Mucosa of stomach (tissue), 1 donor: Measurements from ENCODE around the gene INPP4A.

Experiments used
- H3K27me3 ChIP-seq: one replicate; pipeline ENCODE4 v1.7.0; 2013; ENCODE audit warnings: mild to moderate bottlenecking, low read length; ENCODE audit not compliant: control insufficient read depth, insufficient read depth
- H3K36me3 ChIP-seq: one replicate; pipeline ENCODE4 v1.7.0; 2013; ENCODE audit warnings: low read length; ENCODE audit not compliant: control insufficient read depth, insufficient read depth
- H3K4me1 ChIP-seq: one replicate; pipeline ENCODE4 v1.7.0; 2013; ENCODE audit warnings: mild to moderate bottlenecking, low read length; ENCODE audit not compliant: control insufficient read depth, insufficient read depth
- H3K4me3 ChIP-seq: one replicate; pipeline ENCODE4 v1.7.0; 2013; ENCODE audit warnings: low read length
- H3K9ac ChIP-seq: one replicate; pipeline ENCODE4 v1.7.0; 2013; ENCODE audit warnings: mild to moderate bottlenecking, low read length, moderate library complexity
- H3K9me3 ChIP-seq: one replicate; pipeline ENCODE4 v1.7.0; 2013; ENCODE audit warnings: mild to moderate bottlenecking, low read length, moderate library complexity; ENCODE audit not compliant: control insufficient read depth
- donor health status: Pancreatic carcinoma.

The INPP4A gene

DNA sequence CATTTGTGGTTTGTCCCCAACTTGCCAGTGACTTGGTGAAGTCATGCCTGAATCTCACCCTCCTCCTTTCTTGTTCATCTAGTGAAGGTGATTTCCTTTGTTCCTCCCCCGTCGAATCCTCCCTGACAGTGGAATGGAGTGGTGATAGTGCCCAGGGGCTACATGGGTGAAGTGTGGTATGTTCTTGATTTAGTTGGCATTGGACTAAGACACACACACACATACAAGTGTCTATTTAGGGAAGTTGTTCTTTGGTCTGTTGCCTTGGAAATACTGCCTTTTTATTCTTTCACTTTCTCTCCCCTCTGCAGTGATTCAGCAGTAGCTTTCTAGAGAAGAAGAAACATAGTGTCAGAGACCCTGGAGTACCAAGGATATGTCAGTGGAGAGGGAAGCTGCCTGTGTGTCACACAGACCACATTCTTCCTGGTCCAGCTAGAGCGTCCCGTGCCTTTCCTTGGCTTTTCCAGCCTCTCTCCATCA is 10.9 kb downstream of the INPP4A start:
- Histone ChIP-seq H3K9ac (no peak overlapping the region), H3K4me1 (peaks cover 32% of the 10 kb centered on the region), H3K27me3 (no peaks in the 10 kb centered on the region), H3K36me3 (no peaks in the 10 kb centered on the region), H3K9me3 (no peaks in the 10 kb centered on the region), H3K4me3 (no peak overlapping the region)

DNA sequence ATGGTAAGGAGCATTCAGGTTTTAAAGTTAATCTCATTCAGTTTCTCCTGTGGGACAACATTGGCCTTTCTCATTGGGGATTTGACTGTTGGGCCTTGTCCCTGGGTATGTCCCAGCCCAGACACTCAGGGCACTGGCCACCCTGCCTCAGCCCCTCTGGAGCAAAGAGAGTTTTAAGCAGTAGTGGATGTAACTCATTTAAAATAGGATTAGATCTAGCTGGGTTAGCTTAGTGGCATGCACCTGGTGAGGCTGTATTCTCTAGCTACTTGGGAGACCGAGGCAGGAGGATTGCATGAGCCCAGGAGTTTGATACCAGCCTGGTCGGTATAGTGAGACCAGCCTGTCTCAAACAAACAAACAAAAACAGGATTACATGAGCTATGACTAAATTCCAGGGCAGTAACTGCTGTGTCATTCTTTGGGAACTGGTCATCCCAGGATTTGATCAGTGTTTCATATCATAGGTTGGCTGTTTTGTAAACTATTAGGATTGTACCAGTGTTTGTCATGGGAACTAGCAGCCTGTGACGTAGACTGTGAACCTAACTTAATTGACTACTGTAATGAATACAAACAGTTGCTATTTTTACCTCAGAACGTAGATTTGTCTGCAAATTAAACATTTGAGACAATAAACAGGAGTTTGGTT is 12.5 kb downstream of the INPP4A start:
- Histone ChIP-seq H3K4me1 (peaks cover 32% of the 10 kb centered on the region), H3K36me3 (no peaks in the 10 kb centered on the region), H3K4me3 (no peak overlapping the region), H3K9ac (no peak overlapping the region), H3K9me3 (no peaks in the 10 kb centered on the region), H3K27me3 (no peaks in the 10 kb centered on the region)

DNA sequence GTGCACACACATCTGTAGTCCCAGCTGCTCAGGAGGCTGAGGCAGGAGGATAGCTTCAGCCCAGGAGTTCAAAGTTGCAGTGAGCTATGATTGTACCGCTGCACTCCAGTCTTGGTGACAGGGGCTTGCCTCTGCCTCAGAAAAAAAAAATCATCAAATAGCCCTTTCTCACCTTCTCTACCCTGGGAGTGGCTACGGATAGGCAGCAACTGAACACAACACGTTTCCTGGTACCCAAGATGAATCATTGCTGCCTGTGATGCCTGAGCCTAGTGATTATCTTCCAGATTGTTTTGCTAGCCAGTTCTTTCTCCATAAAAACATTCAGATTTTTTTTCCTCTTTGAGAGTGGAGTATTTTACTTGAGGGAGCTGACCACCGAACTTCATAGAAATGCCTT is 13.5 kb downstream of the INPP4A start:
- peaks cover 32% of the 10 kb centered on the region for H3K4me1 ChIP-seq
- H3K36me3 ChIP-seq = no peaks in the 10 kb centered on the region
- H3K27me3 ChIP-seq = no peaks in the 10 kb centered on the region

DNA sequence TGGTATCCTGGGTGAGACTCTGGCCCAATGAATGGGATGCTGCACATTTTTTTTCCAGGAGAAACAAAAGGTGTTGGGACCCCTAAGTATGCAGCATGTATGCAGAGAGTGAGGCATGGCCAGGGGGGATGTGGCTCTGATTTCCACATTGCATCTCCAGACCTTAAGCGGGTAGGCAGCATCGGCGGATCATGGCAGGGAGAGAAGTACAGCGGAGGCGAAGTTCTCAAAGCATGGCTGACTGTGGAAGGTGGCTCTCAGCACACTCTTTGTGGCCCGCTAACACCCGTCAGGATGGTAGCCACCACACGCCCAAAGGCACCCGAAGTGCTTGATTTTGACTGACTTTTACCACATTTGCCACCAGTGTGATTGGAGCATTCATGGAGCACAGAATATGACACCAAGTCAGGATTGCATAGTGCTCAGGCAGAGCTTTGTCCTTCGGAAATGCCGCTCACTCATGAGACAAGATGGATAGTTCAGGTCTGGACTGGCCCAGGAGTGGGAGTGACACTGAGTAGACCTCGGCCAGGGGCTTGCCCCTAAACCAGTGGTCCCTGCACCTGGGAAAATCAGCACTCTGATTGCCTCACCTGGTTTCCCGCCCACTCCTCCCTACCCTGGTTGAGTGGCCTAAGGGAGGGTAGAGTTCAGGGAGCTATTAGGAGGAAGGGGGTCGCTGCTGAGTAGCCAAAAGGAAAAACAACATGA is 14.2 kb downstream of the INPP4A start:
- no peak overlapping the region for H3K4me3 ChIP-seq
- no peaks in the 10 kb centered on the region for H3K27me3 ChIP-seq
- no peaks in the 10 kb centered on the region for H3K36me3 ChIP-seq
- H3K9me3 ChIP-seq = no peaks in the 10 kb centered on the region
- no peak overlapping the region for H3K9ac ChIP-seq
- peaks cover 32% of the 10 kb centered on the region for H3K4me1 ChIP-seq

More for the DNA sequence above, 13.5 kb downstream of the INPP4A start:
- no peaks in the 10 kb centered on the region for H3K9me3 ChIP-seq
- H3K4me3 ChIP-seq = no peak overlapping the region
- no peak overlapping the region for H3K9ac ChIP-seq

DNA sequence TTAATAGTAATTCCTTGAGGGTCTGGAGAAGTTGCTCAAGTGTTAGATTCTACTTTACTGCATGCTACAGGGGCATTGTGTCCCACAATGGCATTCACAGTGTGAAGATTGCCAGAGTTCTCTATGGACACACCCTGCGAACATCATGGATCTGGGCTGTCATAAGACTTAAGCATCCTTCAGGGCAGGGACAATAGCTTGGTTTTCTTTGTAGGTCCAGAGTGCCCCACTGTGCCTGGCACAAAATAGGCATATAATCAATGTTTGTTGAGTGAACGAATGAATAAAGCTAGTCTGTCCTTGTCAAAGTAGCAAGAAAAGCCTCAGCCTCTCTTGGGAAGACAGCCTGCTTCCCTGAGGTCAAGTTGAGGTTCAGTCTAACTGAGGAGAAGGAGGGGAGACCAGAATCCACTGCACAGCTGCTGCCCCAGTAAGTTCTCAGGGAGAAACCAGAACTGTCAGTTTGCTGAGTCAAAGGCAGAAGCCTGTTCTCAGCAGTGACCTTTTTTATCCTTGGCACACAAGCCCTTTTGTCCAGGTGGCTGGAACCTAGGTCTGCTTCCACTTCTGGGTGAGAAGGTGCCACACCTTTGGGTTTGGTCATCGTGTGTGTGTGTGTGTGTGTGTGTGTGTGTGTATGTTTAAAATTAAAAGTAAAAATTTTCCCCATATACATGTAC is 15.0 kb downstream of the INPP4A start:
- H3K9ac ChIP-seq = no peak overlapping the region
- H3K4me3 ChIP-seq = no peak overlapping the region
- peaks cover 26% of the 10 kb centered on the region for H3K4me1 ChIP-seq
- no peaks in the 10 kb centered on the region for H3K9me3 ChIP-seq
- H3K27me3 ChIP-seq = no peaks in the 10 kb centered on the region
- H3K36me3 ChIP-seq = no peaks in the 10 kb centered on the region

DNA sequence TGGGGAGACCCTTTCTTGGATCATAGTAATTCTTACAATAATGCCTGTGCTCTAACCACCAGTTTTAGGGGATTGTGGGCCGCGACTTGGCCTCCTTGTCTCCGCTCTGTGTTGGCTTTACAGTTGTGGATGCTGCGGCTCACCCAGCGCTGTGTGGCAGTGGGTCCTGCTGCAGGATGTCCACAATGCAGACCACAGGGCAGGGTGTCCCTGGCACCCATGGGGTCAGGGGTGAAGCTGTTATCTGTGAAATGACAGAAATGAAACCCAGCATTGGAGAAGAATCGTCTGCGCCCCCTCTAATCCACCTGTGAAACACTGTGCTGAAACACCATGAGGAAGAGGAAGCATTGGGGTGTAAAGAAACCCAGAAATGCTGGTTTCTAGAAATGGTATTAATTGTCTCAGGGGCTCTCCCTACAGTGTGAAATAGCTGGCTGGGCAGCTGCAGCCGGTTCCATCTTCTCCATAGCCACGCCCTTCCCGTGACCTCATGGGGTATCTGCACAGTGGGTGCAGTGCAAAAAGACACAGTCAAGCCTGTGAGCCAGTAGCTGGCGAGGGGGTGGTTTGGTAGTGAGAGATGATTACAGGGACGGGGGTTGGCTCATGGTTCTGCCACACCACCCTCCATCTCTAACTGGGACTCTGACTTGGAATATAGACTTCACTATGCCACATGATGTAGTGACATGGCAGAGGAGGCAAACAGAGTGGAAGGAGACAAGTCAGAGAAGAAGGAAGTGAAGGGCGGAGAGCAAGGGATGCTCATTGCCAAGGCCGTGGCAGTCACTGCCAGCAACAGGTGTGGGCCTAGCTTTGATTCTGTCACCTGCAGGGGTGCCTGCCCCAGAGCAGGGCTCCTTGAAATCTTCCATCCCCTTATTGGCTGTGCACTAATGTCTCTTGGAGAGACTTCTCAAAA is 16.2 kb downstream of the INPP4A start:
- Histone ChIP-seq H3K4me1 (peaks cover 21% of the 10 kb centered on the region), H3K9me3 (no peaks in the 10 kb centered on the region), H3K27me3 (no peaks in the 10 kb centered on the region), H3K9ac (no peak overlapping the region), H3K4me3 (no peak overlapping the region), H3K36me3 (no peaks in the 10 kb centered on the region)

DNA sequence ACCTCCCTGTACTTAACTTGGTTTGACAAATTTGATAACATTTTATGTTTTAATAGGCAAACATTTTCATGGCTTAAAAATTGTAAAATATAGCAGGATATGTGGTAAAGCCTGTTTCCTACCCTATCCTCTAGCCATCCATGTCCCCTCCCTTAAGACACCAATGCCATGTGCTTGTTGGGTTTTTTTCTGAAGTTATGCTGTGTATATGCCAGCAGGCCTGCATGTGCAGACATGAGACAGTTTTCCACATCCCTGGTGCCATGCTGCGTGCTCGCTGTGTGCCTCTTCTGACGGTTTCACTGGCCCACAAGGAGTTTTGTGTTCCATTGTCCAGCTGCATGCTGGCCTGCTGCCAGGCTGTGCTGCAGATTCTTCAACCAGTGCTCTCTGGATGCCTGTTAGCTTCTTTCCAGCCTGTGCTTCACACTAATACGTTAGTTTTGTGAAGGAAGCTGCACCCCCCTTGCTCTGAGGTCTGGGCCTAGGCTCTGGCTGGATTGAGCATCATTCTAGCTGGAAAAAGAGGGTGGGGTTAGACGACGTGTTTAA is 16.9 kb downstream of the INPP4A start:
- no peaks in the 10 kb centered on the region for H3K27me3 ChIP-seq
- no peaks in the 10 kb centered on the region for H3K9me3 ChIP-seq
- no peak overlapping the region for H3K9ac ChIP-seq
- no peaks in the 10 kb centered on the region for H3K36me3 ChIP-seq
- H3K4me3 ChIP-seq = no peak overlapping the region
- peaks cover 28% of the 10 kb centered on the region for H3K4me1 ChIP-seq

DNA sequence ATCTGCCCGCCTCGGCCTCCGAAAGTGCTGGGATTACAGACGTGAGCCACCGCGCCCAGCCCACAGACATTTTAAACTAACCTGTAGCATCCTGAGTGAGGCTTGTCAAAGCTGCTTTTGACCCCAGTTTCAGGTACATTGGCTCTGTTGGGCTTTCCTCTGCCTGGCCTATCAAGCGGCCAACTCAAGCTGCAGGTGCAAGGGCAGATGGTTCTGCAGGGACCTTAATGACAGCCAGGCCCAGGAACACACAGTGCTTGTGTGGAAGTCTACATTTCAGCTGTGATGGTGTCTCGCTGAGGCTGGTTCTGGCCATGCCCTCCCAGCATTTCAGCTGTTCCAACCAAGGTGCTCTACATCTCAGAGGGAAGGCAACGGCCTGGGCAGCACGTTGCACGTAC is 18.4 kb downstream of the INPP4A start:
- H3K4me1 ChIP-seq = peaks cover 28% of the 10 kb centered on the region
- no peak overlapping the region for H3K9ac ChIP-seq
- H3K36me3 ChIP-seq = no peaks in the 10 kb centered on the region
- no peaks in the 10 kb centered on the region for H3K27me3 ChIP-seq
- no peaks in the 10 kb centered on the region for H3K9me3 ChIP-seq
- H3K4me3 ChIP-seq = no peak overlapping the region

DNA sequence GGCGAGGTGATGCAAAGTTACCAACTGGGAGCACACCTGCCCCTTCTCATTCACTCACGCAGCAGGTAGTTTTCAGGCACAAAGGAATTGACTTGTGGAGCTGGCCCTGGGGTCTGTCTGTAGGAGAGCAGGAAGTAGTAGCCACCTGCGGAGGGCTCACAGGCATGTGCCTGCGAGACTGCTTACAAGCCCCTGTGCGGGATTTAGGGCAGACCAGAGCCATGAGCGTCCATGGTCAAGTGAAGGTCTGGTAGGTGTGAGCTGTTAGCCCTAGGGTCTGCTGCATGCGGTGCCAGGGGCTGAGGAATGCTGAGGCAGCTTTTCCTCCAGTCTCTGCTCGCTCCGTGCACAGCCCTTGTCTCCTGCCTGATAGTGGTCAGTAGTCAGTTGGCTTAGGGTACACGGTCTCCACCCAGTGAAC is 18.9 kb downstream of the INPP4A start:
- Histone ChIP-seq H3K4me3 (no peak overlapping the region), H3K9me3 (no peaks in the 10 kb centered on the region), H3K4me1 (peaks cover 28% of the 10 kb centered on the region), H3K27me3 (no peaks in the 10 kb centered on the region), H3K9ac (no peak overlapping the region), H3K36me3 (no peaks in the 10 kb centered on the region)

DNA sequence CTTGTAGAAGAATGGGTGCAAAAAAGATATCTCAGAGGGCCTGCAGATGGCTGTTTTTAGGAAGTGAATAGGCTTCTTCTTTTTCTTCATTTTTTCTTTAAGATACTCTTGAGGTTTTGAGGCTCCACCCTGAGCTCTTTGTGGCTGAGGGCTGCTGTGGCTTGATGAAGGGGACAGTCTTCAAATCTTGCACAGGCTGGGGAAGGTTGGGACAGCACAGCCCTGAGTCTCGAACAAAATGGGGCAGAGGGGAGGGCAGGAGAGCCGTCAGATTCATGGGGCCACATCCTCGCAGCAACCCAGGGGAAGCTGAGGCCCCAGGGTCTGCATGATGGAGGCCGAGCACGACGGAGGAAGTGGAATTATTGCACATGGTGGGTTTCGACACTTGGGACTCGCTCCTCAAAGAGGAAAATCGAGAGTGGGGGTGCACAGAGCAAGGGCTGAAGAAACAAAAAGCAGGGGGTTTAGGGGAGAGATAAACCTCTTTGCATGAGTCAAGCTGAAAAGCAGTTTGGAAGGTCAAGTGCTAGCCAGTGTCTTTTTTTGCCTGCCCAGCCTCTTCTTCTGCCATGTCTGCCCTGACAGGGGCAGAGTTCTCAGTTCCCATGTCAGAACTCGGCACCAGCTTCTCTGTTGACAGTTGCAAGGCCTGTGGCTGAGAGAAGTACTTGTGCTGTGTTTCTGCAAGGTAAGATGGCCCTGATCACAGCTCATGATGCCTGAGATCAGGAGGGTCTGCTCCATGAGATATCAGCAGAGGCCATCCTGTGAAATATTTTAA is 19.5 kb downstream of the INPP4A start:
- no peak overlapping the region for H3K9ac ChIP-seq

More for the DNA sequence above, 19.5 kb downstream of the INPP4A start:
- Histone ChIP-seq H3K4me1 (peaks cover 23% of the 10 kb centered on the region), H3K4me3 (no peak overlapping the region), H3K27me3 (no peaks in the 10 kb centered on the region), H3K9me3 (no peaks in the 10 kb centered on the region), H3K36me3 (no peaks in the 10 kb centered on the region)
